Measurements from ENCODE around the gene ZNF732. TPM values are rescaled to one million over a fixed set of nuclear protein-coding genes. Genes with fewer than 3 reads are reported as not detected.

Gene ZNF732
- total and polyA plus RNA-seq, 2 experiments from 2014 or later = 6.0 to 49.2 TPM

GRCh38 chr4:223913-224497 lies 81.3 kb downstream of the ZNF732 start (continued):
- no peak for TF ChIP-seq ZNF462 (CRISPR knock-in tag; IDR thresholded peaks at IDR 0.05)
- TF ChIP-seq ZNF114 (CRISPR knock-in tag; IDR thresholded peaks at IDR 0.05) = no peak

MicroRNA genes within 50 kb of the gene (microRNA counts, 767-probe panel; counts per million panel counts)
- microRNA hsa-miR-571 = not detected

Small RNAs within 50 kb of the gene (microRNA-seq; reads per million reads assigned to microRNA genes)
- gene MIR571 = not detected

Small RNAs within 50 kb of the gene (small RNA-seq; reads per million reads assigned to genes)
- gene AC079140.2 (ENCODE audit: low replicate concordance) = 0.27 reads per million, percentile 8 among the genes with 10 or more reads in this experiment
- not detected for gene MIR571 (ENCODE audit: low replicate concordance)

Other genes with a start within 250 kb of the ZNF732 start
- gene ZNF718, start 181.0 kb downstream of the ZNF732 start, total RNA-seq (2014; rRNA removed; shearing (Covaris generic)) = 29.7 and 35.1 TPM in 2 replicates
- gene ZNF718, start 181.0 kb downstream of the ZNF732 start, polyA plus RNA-seq (2016; fragmentation: Nextera tagmentation; extraction: Ambion mirVana) = 9.7 and 10.2 TPM in 2 replicates
- 54.6 and 58.1 TPM in 2 replicates for gene ZNF141, start 32.3 kb upstream of the ZNF732 start, total RNA-seq (2014; rRNA removed; shearing (Covaris generic))
- gene ZNF141, start 32.3 kb upstream of the ZNF732 start, polyA plus RNA-seq (2016; fragmentation: Nextera tagmentation; extraction: Ambion mirVana) = 12.9 and 18.5 TPM in 2 replicates
- gene ZNF721, start 193.7 kb upstream of the ZNF732 start, total RNA-seq (2014; rRNA removed; shearing (Covaris generic)) = 125 and 170 TPM in 2 replicates
- gene ZNF721, start 193.7 kb upstream of the ZNF732 start, polyA plus RNA-seq (2016; fragmentation: Nextera tagmentation; extraction: Ambion mirVana) = 37.3 and 46.9 TPM in 2 replicates
- gene PIGG, start 193.7 kb upstream of the ZNF732 start, total RNA-seq (2014; rRNA removed; shearing (Covaris generic)) = 45.0 and 46.4 TPM in 2 replicates
- gene PIGG, start 193.7 kb upstream of the ZNF732 start, polyA plus RNA-seq (2016; fragmentation: Nextera tagmentation; extraction: Ambion mirVana) = 29.9 and 30.1 TPM in 2 replicates